Neural crest cell (in vitro differentiated cells): ENCODE measurements around the gene SLC15A2. TPM values are rescaled to one million over a fixed set of nuclear protein-coding genes. Genes with fewer than 3 reads are reported as not detected.

Experiments
- DNase-seq: peaks from one replicate; pipeline ENCODE4 v3.0.0; 2021; ENCODE audit warnings: low read depth, mixed read lengths, low spot score
- H3K27ac Mint-ChIP-seq: one replicate; pipeline ENCODE4 v1.8.0; 2021; ENCODE audit warnings: mild to moderate bottlenecking, mixed read lengths; ENCODE audit not compliant: unreplicated experiment
- H3K27me3 Mint-ChIP-seq: 2 replicates; pipeline ENCODE4 v1.8.0; 2021; ENCODE audit warnings: low read depth, mild to moderate bottlenecking, mixed read lengths
- H3K36me3 Mint-ChIP-seq: 2 replicates; pipeline ENCODE4 v1.8.0; 2021; ENCODE audit warnings: low read depth, mild to moderate bottlenecking, mixed read lengths
- H3K4me1 Mint-ChIP-seq: 2 replicates; pipeline ENCODE4 v1.8.0; 2021; ENCODE audit warnings: mixed read lengths
- H3K4me3 Mint-ChIP-seq: one replicate; pipeline ENCODE4 v1.8.0; 2021; ENCODE audit warnings: mild to moderate bottlenecking, mixed read lengths
- H3K9me3 Mint-ChIP-seq: 2 replicates; pipeline ENCODE4 v1.8.0; 2021; ENCODE audit warnings: mixed read lengths
- CTCF ChIP-seq: fragments of 200-600 bp; sonication (generic); conservative IDR thresholded peaks from 2 replicates; pipeline ENCODE4 v1.5.0; 2021; ENCODE audit warnings: antibody characterized with exemption, mild to moderate bottlenecking
- total RNA-seq: library from RNA; stranded (reverse); gene quantifications from 2 replicates; pipeline ENCODE4 v1.2.1, GENCODE V29; 2021

The SLC15A2 gene
- total RNA-seq, 1 donor from 2014 or later: 1.4 TPM

GRCh38 chr3:121951291-121951919 lies 57.2 kb downstream of the SLC15A2 start:
- Mint-ChIP-seq H3K36me3 (no peaks in the 10 kb centered on the region), H3K9me3 (peaks cover 3% of the 10 kb centered on the region), H3K27ac (no peak overlapping the region), H3K4me3 (no peak overlapping the region), H3K27me3 (no peaks in the 10 kb centered on the region), H3K4me1 (no peaks in the 10 kb centered on the region)
- no peak for DNase-seq
- no peak for TF ChIP-seq CTCF

DNA sequence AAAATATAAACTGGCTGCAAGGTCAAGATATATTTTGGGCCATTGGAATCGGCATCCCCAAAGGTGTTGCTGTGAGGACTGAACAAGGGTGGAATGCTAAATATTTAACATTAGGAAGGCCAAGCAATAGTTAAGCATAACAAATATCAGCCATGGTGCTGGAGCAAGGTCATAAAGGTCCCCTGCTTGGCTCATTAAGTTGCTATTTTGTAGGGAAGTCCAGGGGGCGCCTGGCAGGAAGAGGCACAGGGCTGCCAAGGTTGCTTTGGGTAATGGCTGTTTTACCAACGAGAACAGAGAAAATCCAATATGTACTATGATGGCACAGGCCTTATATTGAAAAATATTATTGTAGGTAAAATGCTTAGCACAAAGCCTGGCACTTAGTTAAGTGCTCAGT lies 62.2 kb downstream of the SLC15A2 start:
- no peak for DNase-seq
- TF ChIP-seq CTCF: no peak
- Mint-ChIP-seq H3K4me3 (no peak overlapping the region), H3K4me1 (no peaks in the 10 kb centered on the region), H3K9me3 (peaks cover 3% of the 10 kb centered on the region), H3K27me3 (no peaks in the 10 kb centered on the region), H3K36me3 (no peaks in the 10 kb centered on the region), H3K27ac (no peak overlapping the region)

DNA sequence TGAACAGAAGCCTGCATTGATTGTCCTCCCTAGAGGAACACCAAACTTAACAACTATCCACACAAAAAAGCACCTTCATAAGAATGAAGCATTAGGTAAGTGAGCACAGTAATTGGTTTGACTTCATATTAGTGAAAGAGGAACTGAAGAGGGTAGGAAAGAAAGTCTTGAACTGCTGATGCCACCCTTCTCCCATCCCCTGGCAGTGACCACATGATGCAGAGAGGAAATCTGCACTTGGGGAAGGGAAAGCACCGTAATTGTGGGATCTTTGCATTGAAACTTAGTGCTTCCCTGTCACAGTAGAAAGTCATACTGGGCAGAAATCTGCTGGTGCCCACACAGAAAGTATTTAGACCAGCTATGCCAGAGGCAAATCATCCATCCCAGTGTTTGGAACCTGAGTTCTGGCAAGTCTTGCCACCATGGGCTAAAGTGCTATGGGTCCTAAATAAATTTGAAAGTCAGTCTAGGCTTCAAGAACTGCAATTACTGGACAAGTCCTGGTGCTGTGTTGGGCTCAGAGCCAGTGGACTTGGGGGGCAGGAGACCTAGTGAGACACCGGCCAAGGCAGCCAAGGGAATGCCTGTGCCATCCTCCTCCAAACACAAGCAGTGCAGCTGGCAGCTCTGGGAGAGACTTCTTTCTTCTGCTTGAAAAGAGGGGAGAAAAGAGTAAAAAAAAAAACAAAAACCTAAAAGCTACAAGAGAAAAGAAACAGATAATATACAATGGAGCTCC lies 63.6 kb downstream of the SLC15A2 start:
- no peaks in the 10 kb centered on the region for H3K36me3 Mint-ChIP-seq
- no peak overlapping the region for H3K27ac Mint-ChIP-seq
- TF ChIP-seq CTCF: no peak
- H3K4me3 Mint-ChIP-seq: no peak overlapping the region
- H3K4me1 Mint-ChIP-seq: no peaks in the 10 kb centered on the region
- H3K9me3 Mint-ChIP-seq: peaks cover 3% of the 10 kb centered on the region
- DNase-seq: no peak
- H3K27me3 Mint-ChIP-seq: no peaks in the 10 kb centered on the region

GRCh38 chr3:121958801-121959200 lies 64.6 kb downstream of the SLC15A2 start:
- H3K4me3 Mint-ChIP-seq: no peak overlapping the region
- no peaks in the 10 kb centered on the region for H3K27me3 Mint-ChIP-seq
- no peaks in the 10 kb centered on the region for H3K4me1 Mint-ChIP-seq
- H3K9me3 Mint-ChIP-seq: peaks cover 3% of the 10 kb centered on the region
- no peak overlapping the region for H3K27ac Mint-ChIP-seq
- no peak for TF ChIP-seq CTCF
- H3K36me3 Mint-ChIP-seq: no peaks in the 10 kb centered on the region
- no peak for DNase-seq

DNA sequence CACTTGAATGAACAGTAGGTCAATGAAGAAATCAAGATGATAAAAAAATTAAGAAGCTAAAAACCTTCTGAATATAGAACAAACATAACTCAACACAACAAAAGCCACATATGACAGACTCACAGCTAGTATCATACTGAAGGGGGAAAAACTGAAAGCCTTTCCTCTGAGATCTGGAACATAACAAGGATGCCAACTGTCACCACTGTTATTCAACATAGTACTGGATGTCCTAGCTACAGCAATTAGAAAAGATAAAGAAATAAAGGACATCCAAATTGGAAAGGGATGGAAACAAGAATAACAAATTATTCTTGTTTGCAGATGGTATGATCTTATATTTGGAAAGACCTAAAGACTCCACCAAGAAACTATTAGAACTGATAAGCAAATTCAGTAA lies 67.1 kb downstream of the SLC15A2 start:
- DNase-seq: no peak
- Mint-ChIP-seq H3K27me3 (peaks cover 8% of the 10 kb centered on the region), H3K9me3 (peaks cover 7% of the 10 kb centered on the region), H3K36me3 (peaks cover 2% of the 10 kb centered on the region), H3K27ac (no peak overlapping the region), H3K4me1 (no peaks in the 10 kb centered on the region), H3K4me3 (no peak overlapping the region)
- TF ChIP-seq CTCF: no peak
